COLO829 (cell line): ENCODE results near the gene E2F1.
"Not testable (repeated sequence)": the region's sequence is repeated elsewhere in the genome, so short reads cannot be mapped to it uniquely, and the experiment has no call there.

Source experiments
- DNase-seq: peaks from one replicate; pipeline ENCODE4 v3.0.0; 2012; ENCODE audit warnings: low spot score

The E2F1 gene

DNA sequence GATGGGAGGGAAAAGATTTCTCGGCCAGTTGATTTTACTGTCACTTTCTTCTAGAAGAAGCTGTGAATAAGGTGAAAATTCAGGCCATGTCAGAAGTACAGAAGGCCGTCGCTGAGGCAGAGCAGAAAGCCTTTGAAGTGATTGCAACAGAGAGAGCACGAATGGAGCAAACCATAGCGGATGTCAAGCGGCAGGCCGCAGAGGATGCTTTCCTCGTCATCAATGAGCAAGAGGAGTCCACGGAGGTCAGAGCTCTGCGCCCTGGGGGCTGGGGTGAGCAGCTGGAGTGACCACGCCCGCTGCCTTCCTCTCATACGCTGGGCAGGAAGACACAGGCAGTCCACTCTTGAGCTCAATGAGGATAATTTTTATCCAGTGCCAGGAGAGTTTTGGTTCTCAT lies 45.9 kb downstream of the E2F1 start:
- DNase-seq: no peak

DNA sequence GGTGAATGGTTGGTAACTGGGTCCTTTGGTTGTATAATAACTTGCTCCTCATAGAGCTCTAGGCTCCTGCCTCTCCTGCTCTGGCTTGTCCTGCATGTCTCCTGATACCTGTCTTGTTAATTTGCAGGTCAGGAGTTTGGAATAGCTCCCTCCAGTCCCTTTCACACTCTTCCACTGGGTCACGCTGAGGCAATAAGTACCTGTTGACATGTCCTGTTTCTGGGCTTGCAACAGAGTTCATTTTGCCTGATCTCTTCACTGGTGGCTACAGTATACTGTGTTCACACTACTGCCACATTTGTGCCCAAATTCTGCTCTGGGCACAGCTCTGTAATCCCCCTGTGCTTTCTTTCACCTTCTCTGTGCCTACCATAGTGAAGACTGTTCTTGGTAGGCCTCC lies 49.4 kb downstream of the E2F1 start:
- DNase-seq: no peak

DNA sequence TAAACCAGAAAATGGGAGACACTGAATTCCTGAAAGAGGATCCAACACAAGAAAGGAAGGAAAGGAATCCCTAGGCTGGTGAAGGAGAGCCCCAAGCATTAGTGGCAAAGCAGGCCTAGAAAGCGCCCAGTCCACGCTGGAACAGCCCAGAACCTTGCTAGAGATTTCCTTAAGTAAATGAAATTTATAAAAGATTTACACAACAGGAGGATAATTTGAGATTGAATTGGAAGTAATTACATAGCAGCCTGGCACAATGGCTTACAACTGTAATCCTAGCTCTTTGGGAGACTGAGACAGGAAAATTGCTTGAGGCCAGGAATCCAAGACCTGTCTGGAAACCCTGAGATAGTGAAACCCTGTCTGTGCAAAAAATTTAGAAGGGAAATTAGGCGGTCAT lies 50.8 kb downstream of the E2F1 start:
- DNase-seq: no peak

DNA sequence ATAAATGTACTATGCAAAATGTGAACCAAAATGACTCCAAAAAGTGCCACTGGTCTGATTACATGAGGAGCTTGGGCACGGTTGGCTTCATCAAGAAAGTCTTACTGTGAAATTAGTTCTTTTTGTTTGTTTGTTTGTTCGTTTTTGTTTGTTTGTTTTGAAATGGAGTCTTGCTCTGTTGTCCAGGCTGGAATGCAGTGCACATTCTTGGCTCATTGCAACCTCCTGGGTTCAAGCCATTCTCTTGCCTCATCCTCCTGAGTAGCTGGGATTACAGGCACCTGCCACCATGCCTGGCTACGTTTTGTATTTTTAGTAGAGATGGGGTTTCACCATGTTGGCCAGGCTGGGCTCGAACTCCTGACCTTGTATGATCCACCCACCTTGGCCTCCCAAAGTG lies 54.3 kb downstream of the E2F1 start:
- DNase-seq: not testable (repeated sequence)

DNA sequence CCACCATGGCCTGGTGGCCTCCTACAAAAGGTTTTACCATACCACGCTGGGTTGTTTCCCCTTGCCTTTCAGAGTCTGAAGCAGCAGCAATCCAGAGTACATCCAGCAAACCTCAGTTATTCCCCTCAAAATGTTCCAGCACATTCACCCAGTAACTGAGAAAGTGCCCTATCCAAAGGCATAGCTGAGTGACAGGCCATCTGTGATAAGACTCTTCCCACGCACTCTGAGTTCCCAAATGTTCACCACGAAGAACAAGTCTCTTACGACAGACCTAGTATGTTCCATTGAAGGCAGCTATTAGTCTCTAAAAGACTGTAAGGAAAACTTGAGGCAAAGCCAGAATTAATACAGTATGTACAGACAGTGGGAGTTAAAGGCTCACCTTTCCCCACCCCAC lies 55.7 kb downstream of the E2F1 start:
- no peak for DNase-seq

DNA sequence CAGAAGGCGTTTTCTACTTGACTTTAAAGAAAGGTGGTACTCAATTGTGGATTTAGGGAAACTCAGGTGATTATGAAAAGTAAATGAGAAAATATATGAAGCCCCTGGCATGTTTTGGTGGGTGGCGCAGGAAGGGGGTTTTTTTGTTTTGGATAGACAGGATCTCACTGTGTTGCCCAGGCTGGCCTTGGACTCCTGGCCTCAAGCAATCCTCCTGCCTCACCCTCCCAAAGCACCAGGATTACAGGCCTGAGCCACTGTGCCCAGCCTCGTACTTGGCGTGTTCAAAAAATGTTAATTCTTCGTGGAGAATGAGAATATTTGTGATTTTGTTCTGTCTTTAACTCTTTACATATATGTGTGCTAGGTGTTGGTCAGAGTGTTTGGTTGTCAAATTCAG lies 56.2 kb downstream of the E2F1 start:
- no peak for DNase-seq

DNA sequence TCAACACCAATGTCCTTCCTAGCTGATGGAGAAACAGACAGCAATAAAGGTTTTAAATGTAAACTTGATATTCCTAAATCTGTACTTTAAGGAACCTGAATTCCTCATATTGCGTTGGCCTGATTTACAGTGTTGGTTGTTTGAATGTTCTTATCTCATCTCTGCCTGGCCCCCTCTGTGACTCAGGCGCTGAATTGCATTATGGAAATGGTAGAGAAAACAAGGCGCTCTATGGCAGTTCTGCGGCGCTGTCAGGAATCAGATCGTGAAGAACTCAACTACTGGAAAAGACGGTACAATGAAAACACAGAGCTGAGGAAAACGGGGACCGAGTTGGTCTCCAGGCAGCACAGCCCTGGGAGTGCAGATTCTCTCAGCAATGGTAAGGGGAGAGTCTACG lies 56.7 kb downstream of the E2F1 start:
- no peak for DNase-seq

DNA sequence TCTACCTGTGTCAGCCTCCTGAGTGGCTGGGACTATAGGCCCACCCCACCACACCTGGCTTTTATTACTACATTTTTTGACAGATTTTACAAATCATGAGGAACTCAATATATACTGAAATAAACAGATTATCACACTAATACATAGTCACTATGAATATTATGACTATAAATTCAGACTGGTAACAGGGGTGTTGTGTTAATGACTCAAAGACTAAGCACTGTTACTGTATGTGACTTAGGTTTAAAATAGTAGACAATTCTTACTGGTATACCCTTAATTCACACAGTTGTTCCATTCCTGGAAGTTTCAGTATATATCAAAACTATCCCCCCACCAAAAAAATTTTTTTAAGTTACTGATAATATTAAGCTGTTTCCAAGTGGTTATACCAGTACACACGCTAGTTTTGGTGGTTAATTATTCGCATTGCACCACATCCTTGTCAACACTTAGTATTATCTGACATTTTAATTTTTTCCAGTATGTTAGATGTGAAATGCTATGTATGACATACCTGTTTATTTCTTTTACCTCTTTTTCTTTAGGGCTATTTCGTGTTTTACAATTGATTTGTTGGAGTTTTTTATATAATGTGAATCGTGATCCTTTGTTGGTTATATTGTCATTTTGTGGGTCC lies 58.5 kb downstream of the E2F1 start:
- no peak for DNase-seq

DNA sequence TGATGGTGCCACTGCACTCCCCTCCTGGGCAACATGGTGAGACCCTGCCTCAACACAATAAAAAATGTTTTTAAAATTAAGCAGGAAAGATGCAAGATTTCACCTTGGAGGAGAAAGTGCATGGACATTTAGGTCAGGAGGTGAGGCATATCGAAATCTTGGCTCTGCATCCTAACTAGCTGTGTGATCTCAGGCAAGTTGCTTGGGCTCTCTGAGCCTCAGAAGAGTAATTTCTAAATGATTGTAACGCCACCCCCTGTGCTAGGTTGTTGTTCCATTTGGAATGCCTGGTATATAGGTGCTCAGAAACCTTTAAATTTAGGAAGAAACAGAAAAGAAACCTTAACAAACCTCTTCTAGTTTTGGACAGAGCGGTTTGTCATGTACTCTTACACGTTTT lies 60.0 kb downstream of the E2F1 start:
- DNase-seq: no peak
